ENCODE results near the gene LUZP2. TPM values are rescaled to one million over a fixed set of nuclear protein-coding genes. Genes with fewer than 3 reads are reported as not detected.

LUZP2 gene
- total and polyA plus RNA-seq, 2 of the 8 experiments (the other 6 are each of a cell fraction or from before 2014, with no cell fraction given), result 0.79 to 1.5 TPM

GRCh38 chr11:24615451-24616160 is 118.8 kb downstream of the LUZP2 start (continued):
- TF ChIP-seq CTCF (IDR thresholded peaks at IDR 0.05; ENCODE audit: control extremely low read depth in 1 of 3, insufficient read depth in 1 of 3, low read depth in 1 of 3, low read length in 3 of 3) (no peak), KDM1A (IDR thresholded peaks at IDR 0.05; ENCODE audit: borderline replicate concordance, low read length) (no peak)

Data from H1 (cell line).